CD4-positive, alpha-beta T cell treated with Interleukin-17A for 1 hour (primary cell): Measurements from ENCODE around the gene DVL1.
A peak's percentile ranks its signal among the peaks of the same experiment; 100 is the strongest.
"Not testable (repeated sequence)": the region's sequence is repeated elsewhere in the genome, so short reads cannot be mapped to it uniquely, and the experiment has no call there.

Experiments used
- DNase-seq: peaks from one replicate; pipeline ENCODE4 v3.0.0-alpha.2; 2020

Gene DVL1

GRCh38 chr1:1324524-1325287, 24.5 kb downstream of the DVL1 start, which contains the start of the genes CPTP and INTS11:
TSS of gene CPTP (plus strand) at chr1:1324802. CDS start at chr1:1326911, 2,109 bp downstream.
TSS of gene INTS11 (minus strand) at chr1:1324660. CDS start at chr1:1324608, 52 bp downstream.
- DNase-seq: peak; percentile 95

- DNase-seq: no peak
Measured at GRCh38 chr1:1324084-1324523, 25.1 kb downstream of the DVL1 start.

- no peak for DNase-seq
Measured at GRCh38 chr1:1322952-1323351, 26.3 kb downstream of the DVL1 start.

DNA sequence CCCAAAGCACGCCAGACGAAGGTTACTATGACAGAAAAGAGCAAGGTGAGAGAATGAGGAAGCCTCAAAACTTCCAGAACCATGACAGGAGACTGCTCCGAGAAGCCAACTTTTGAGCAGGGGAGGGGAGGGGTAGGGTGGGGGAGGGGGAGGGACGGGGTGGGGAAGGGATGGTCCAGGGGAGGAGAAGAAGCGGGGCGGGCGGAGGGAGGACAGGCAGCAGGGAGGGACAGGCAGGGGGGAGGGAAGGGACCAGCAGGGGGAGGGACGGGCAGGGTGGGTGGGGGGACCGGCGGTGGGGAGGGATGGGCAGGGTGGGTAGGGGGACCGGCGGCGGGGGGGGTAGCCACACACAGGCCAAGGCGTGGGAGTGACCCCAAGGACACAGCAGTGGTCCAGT, 26.8 kb downstream of the DVL1 start:
- no peak for DNase-seq

DNA sequence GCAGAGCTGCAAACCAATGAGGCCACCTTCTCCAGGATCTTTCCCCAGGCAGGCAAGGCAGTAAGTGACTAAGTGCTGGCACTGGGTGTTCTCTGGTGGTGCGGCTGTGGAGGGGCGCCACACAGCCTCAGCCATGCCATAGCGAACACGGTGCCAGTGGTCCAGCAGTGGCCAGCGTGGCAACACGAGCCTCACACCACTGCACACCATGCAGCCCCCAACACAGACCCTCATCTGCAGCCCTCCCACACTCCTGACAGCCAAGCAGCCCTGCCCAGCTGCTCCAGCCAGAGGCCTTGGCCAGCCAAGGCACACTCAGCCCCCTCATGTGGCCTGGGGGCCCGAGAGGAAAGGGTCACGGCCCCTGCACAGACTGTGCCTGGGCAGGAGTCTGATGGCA, 27.7 kb downstream of the DVL1 start:
- no peak for DNase-seq

DNA sequence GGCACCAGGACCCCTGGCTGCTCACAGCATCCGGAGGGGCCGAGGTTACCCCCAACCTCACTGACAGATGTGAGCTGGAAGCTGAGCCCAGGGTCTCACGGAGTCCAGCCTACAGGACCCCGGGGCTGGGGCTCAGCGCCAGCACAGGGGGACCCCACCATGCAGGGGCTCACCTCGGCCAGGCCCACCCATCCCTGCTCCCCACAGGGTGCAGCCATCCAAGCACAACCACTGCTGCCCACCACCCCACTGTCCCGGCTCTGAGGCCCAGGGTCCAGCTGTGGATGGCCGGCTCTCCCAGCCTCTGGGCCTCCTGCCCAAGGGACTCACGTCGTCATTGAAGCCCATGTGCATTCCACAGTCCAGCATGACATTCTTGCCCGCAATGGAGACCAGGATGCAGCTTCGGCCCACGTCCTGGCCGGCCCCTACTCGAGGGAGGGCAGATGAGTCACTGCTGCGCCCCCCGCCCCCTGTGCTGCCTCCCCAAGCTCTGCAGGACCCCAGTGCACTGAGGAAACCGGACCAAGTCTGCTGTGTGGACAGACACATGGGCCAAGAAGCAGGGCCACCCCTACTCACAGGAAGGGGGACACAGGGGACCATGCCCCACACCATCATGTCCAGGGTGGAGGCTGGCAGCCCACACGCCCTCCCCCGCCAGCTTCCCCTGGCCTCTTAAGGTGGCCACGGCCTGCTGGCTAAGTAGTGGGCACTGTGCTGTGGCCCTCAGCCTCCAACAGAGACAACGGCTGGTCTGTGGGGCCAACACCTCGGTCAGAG, 28.4 kb downstream of the DVL1 start:
- no peak for DNase-seq

DNA sequence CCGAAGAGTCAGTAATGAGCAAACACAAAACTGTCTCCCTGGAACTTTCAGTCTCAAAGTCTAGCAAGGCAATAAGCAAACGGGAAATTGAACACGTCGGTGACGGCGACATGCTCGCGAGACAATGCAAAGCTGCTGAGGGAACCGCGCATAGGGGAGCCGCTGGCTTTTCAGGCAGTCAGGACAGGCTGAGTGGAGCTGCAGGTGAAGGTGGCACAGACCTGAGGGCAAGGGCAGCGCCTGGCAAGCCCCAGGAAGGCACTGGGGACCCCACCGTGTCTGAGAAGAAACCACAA, 29.6 kb downstream of the DVL1 start:
- no peak for DNase-seq

DNA sequence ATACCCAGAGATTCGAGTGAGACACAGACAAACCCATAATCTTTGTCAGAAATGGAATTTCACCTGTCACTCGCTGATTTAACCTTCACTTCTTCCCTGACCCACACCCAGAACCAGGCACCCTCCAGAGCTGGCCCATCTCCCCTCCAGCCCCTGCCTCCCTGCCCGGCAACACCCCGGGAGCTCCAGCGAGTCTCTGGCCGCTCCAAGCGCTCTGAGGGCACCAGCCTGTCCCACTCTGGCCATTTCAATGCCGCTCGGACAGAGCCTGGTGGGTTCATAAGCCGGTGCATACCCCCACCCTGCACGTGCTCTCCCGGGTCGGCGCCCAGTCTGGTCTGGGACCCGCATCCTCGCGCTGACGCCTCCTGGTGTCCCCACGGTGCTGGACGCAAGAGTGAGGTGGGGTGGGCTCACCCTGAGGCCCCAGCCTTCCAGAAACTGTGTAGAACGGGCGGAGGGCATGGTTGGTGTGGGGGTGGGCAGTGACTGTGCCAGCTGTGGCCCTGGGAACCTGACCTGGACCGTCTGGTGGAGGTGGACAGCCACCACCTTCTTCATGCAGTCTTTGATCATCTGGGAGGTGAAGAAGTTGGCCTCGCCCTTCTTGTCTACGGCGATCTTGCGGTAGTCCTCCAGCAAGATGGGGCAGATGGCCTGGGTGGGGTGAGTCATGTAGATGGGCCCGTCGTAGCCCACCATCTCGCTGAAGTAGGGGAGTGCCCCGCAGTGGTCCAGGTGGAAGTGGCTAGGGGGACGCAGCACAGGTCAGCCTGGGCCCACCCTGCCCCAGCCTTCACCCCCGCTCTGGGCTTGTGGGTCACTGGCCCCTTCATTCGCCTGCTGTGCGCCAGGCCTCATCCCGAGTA, 30.2 kb downstream of the DVL1 start:
- no peak for DNase-seq

DNA sequence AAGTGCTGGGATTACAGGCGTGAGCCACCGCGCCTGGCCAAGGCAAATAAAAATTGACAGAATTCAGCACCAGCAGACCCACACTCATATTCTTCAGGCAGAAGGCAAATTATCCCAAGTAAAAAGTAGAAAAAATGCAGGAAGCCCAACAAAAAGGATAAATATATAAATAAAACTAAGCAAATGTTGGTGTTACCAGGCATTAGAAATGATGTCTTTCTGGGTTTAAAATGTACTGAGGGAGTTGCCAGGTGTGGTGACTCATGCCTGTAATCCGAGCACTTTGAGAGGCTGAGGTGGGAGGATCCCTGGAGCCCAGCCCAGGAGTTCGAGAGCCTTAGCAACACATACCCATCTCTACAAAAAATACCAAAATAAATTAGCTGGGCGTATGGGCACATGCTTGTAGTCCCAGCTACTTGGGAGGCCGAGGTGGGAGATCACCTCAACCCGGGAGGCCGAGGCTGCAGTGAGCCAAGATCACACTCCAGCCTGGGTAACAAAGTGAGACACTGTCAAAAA, 31.0 kb downstream of the DVL1 start:
- DNase-seq: no peak

DNA sequence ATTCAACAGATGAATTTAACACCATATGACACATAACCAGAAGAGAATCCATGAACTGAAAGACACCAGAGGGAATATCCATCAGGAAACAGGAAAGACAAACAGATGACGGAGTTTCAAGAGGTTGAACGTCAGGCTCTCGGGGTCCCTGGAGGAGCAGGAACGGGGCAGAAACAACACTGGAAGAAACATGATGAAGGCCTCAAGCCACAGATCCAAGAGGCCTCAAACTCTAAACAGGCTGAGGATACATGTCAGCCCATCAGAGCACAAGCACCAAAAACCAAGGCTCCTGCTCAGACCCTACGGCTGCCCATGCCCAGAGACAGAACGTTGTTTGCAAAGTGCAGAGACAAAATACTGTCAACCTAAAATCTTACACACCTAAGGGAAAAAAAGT, 31.8 kb downstream of the DVL1 start:
- DNase-seq: no peak

GRCh38 chr1:1316199-1316598, 33.0 kb downstream of the DVL1 start:
- DNase-seq: not testable (repeated sequence)

GRCh38 chr1:1315435-1315954, 33.7 kb downstream of the DVL1 start:
- no peak for DNase-seq

DNA sequence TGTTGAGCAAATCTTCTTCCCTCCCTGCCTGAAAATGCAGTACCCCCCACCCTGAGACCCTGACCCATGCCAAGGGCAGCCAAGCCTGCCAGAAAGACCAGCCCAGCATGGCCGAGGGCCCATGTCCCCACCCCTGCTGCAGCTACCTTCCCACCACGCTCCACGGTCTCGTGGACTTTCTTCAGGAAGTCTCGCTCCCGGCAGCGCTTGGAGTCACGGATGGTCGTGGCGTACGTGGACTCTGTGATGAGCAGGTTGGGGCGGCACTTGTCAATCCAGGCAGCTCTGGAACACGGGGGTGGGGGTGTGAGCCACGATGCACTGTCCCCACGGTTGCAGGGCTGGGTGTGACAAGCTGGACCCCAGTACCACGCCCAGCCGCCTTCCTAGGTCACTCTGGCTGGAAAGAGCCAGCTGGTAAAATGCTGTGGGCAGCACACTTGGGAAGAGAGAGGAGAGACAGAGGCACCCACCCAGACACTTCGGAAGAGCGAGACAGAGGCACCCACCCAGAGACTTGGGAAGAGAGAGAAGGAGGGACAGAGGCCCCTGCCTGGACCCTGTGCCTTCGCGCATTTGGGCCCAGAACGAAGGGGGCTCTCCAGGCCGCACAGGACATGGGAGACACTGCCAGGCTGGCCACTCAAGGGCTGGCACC, 34.4 kb downstream of the DVL1 start:
- no peak for DNase-seq

DNA sequence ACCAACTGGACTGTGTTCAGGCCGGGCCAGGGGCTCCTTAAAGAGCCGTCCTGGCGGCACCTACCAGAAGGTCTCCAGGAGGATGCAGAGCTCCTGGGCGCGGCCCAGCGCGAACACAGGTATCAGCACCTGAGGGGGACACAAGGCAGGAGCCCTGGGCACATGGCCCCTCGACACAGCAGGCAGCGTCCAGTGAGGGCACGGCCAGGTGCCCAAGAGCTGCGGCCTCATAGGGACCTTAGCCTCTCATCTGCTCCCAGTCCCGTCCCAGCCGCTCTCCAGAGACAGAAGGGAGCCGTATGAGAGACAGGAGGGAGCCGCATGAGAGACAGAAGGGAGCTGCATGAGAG, 35.0 kb downstream of the DVL1 start:
- no peak for DNase-seq

DNA sequence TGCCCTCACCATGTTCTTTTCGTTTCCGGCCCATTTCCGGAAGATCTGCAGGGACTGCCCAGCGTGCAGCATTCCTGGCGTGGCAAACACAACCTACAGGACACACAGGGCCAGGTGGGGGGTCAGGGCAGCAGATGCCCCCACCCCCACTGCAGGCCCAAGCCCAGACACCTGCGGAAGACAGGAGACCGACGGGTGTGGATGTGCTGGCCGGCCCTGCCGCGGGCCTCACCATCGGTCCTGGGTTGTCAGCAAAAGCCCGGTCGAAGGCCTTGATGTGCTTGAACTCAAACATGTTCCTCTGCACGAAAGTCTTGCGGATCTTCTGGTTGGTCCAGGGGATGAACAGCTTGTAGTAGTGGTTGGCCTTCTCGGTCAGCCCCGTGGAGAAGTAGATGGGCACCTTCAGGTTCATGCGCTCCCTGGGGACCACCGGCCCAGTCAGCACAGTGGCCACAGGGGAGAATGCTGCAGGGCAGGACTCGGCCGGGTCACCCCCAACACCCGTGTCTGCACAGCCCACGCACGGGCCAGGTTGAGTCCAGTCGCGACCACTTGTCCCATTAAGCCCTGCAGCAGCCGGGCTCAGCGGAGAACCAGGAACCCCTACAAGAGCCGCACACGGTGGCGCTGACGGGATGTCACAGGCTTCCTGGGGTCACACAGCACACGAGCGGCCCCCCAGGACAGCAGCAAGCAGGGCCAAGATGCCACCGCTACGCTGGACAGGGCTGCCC, 35.5 kb downstream of the DVL1 start:
- DNase-seq: no peak

GRCh38 chr1:1312450-1313314, 36.5 kb downstream of the DVL1 start:
- no peak for DNase-seq

GRCh38 chr1:1311107-1312104, 37.8 kb downstream of the DVL1 start:
- no peak for DNase-seq

- DNase-seq: no peak
Measured at GRCh38 chr1:1310476-1311053, 38.7 kb downstream of the DVL1 start.

GRCh38 chr1:1310109-1310385, 39.2 kb downstream of the DVL1 start:
- no peak for DNase-seq
